Skeletal muscle satellite cell (primary cell): ENCODE measurements around the gene APBA2.
"Not testable (repeated sequence)": the region's sequence is repeated elsewhere in the genome, so short reads cannot be mapped to it uniquely, and the experiment has no call there.

Experiments used
- H3K27me3 ChIP-seq: 2 replicates; pipeline ENCODE4 v1.7.0; 2013; ENCODE audit warnings: low read length; ENCODE audit not compliant: control insufficient read depth, insufficient read depth
- H3K36me3 ChIP-seq: 2 replicates; pipeline ENCODE4 v1.7.0; 2013; ENCODE audit warnings: mild to moderate bottlenecking, control low read depth, low read length; ENCODE audit not compliant: insufficient read depth
- H3K4me1 ChIP-seq: 2 replicates; pipeline ENCODE4 v1.7.0; 2013; ENCODE audit warnings: low read length; ENCODE audit not compliant: control insufficient read depth, insufficient read depth
- H3K4me2 ChIP-seq: 2 replicates; pipeline ENCODE4 v1.7.0; 2013; ENCODE audit warnings: mild to moderate bottlenecking, low read length
- H3K4me3 ChIP-seq: 2 replicates; pipeline ENCODE4 v1.7.0; 2013; ENCODE audit warnings: low read length
- H3K9ac ChIP-seq: 2 replicates; pipeline ENCODE4 v1.7.0; 2013; ENCODE audit warnings: mild to moderate bottlenecking, low read depth, low read length, moderate library complexity
- H3K9me3 ChIP-seq: replicated peaks from 2 replicates; pipeline ENCODE4 v1.7.0; 2013; ENCODE audit warnings: mild to moderate bottlenecking, control low read depth, low read length

Gene APBA2

GRCh38 chr15:28861031-28861534 is 24.7 kb upstream of the APBA2 start:
- peaks cover 2% of the 10 kb centered on the region for H3K27me3 ChIP-seq
- H3K36me3 ChIP-seq, result no peaks in the 10 kb centered on the region
- no peaks in the 10 kb centered on the region for H3K4me1 ChIP-seq
- no peak overlapping the region for H3K4me3 ChIP-seq
- no peaks in the 10 kb centered on the region for H3K9me3 ChIP-seq
- H3K4me2 ChIP-seq, result no peak overlapping the region
- H3K9ac ChIP-seq, result no peak overlapping the region

GRCh38 chr15:28861589-28862293 is 24.0 kb upstream of the APBA2 start:
- not testable (repeated sequence) for H3K36me3 ChIP-seq, H3K9ac ChIP-seq, H3K4me2 ChIP-seq, H3K4me1 ChIP-seq, H3K9me3 ChIP-seq, H3K4me3 ChIP-seq, H3K27me3 ChIP-seq

GRCh38 chr15:28868744-28869345 is 16.9 kb upstream of the APBA2 start:
- Histone ChIP-seq H3K9me3 (no peaks in the 10 kb centered on the region), H3K4me1 (no peaks in the 10 kb centered on the region), H3K4me2 (no peak overlapping the region), H3K36me3 (no peaks in the 10 kb centered on the region), H3K9ac (no peak overlapping the region), H3K4me3 (no peak overlapping the region), H3K27me3 (peaks cover 6% of the 10 kb centered on the region)

GRCh38 chr15:28871168-28871567 is 14.6 kb upstream of the APBA2 start:
- Histone ChIP-seq H3K4me1 (no peaks in the 10 kb centered on the region), H3K9me3 (no peaks in the 10 kb centered on the region), H3K4me2 (no peak overlapping the region), H3K36me3 (no peaks in the 10 kb centered on the region), H3K9ac (no peak overlapping the region), H3K27me3 (peaks cover 4% of the 10 kb centered on the region), H3K4me3 (no peak overlapping the region)

- H3K36me3 ChIP-seq, result no peaks in the 10 kb centered on the region
- no peak overlapping the region for H3K4me2 ChIP-seq
- H3K4me3 ChIP-seq, result no peak overlapping the region
- H3K9me3 ChIP-seq, result no peaks in the 10 kb centered on the region
- no peaks in the 10 kb centered on the region for H3K4me1 ChIP-seq
- H3K9ac ChIP-seq, result no peak overlapping the region
- H3K27me3 ChIP-seq, result peaks cover 4% of the 10 kb centered on the region
Observed at GRCh38 chr15:28873006-28873405, 12.8 kb upstream of the APBA2 start.

- no peaks in the 10 kb centered on the region for H3K9me3 ChIP-seq
- no peaks in the 10 kb centered on the region for H3K4me1 ChIP-seq
- no peaks in the 10 kb centered on the region for H3K36me3 ChIP-seq
- no peak overlapping the region for H3K9ac ChIP-seq
- peaks cover 4% of the 10 kb centered on the region for H3K27me3 ChIP-seq
- no peak overlapping the region for H3K4me2 ChIP-seq
- H3K4me3 ChIP-seq, result no peak overlapping the region
Observed at GRCh38 chr15:28873585-28874190, 12.1 kb upstream of the APBA2 start.

GRCh38 chr15:28875461-28876000 is 10.2 kb upstream of the APBA2 start:
- peaks cover 4% of the 10 kb centered on the region for H3K27me3 ChIP-seq
- no peaks in the 10 kb centered on the region for H3K9me3 ChIP-seq
- H3K9ac ChIP-seq, result no peak overlapping the region
- H3K4me3 ChIP-seq, result no peak overlapping the region
- no peaks in the 10 kb centered on the region for H3K36me3 ChIP-seq
- no peak overlapping the region for H3K4me2 ChIP-seq
- H3K4me1 ChIP-seq, result no peaks in the 10 kb centered on the region

GRCh38 chr15:28876131-28876844 is 9.5 kb upstream of the APBA2 start:
- Histone ChIP-seq H3K9me3 (no peaks in the 10 kb centered on the region), H3K4me1 (no peaks in the 10 kb centered on the region), H3K36me3 (no peaks in the 10 kb centered on the region), H3K4me2 (no peak overlapping the region), H3K9ac (no peak overlapping the region), H3K4me3 (no peak overlapping the region), H3K27me3 (peaks cover 1% of the 10 kb centered on the region)

- Histone ChIP-seq H3K36me3 (no peaks in the 10 kb centered on the region), H3K4me3 (no peak overlapping the region), H3K4me2 (no peak overlapping the region), H3K9me3 (no peaks in the 10 kb centered on the region), H3K27me3 (no peaks in the 10 kb centered on the region), H3K9ac (no peak overlapping the region), H3K4me1 (no peaks in the 10 kb centered on the region)
Observed at GRCh38 chr15:28876845-28877185, 9.0 kb upstream of the APBA2 start.

GRCh38 chr15:28878209-28878608 is 7.6 kb upstream of the APBA2 start:
- no peak overlapping the region for H3K9ac ChIP-seq
- no peak overlapping the region for H3K4me3 ChIP-seq
- H3K27me3 ChIP-seq, result no peaks in the 10 kb centered on the region
- H3K4me2 ChIP-seq, result no peak overlapping the region
- no peaks in the 10 kb centered on the region for H3K36me3 ChIP-seq
- H3K4me1 ChIP-seq, result no peaks in the 10 kb centered on the region
- H3K9me3 ChIP-seq, result no peaks in the 10 kb centered on the region

- H3K4me2 ChIP-seq, result no peak overlapping the region
- no peak overlapping the region for H3K4me3 ChIP-seq
- H3K4me1 ChIP-seq, result no peaks in the 10 kb centered on the region
- H3K36me3 ChIP-seq, result no peaks in the 10 kb centered on the region
- H3K9ac ChIP-seq, result no peak overlapping the region
- no peaks in the 10 kb centered on the region for H3K27me3 ChIP-seq
- no peaks in the 10 kb centered on the region for H3K9me3 ChIP-seq
Observed at GRCh38 chr15:28879551-28879950, 6.2 kb upstream of the APBA2 start.
